GM19351 (cell line): ENCODE measurements around the gene AP5B1.

Experiments used
- ATAC-seq: cut with Tn5 transposase; IDR thresholded peaks from one replicate; pipeline ENCODE4 v1.9.1; 2021; ENCODE audit warnings: mild to moderate bottlenecking, moderate library complexity; ENCODE audit not compliant: unreplicated experiment

Gene AP5B1

DNA sequence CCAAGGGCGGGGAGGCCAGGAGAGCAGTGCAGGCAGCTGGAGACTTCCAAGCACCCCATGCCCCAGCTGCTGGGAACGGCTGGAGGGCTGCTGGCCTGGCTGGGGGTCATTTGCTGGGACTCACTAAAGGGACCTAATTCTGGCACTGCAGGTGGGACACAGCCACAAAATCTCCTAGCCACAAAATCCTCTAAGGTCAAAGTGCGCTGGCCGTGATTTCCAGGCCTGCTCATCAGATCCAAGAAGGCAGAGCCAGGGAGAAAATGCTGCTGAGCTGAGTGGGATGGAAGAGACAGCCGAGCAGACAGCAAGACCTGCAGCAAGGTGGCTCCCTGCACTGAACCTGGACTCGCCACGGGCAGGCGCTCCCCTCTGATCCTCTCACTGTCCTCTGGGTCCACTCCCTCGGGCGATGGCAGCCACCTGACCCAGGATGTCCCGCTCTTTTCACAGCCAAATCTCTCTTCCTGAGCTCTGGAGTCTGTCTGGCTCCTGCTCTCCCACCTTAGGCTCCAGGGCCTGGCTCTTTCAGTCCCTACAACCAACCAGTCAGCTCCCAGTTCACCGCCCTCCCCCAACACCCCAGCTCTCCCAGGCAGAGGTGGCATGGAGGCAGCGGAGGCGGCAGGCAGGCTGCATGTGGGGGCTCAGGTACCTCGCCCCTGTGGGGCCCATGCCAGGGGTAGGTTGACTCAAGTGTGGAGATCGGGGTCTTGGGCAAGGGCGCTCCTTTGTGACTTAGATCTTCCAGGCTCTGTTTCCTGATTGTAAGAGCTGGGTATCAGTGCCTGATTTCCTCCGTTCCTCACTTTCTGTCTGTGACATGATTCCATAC lies 20.6 kb upstream of the AP5B1 start:
- ATAC-seq = no peak

DNA sequence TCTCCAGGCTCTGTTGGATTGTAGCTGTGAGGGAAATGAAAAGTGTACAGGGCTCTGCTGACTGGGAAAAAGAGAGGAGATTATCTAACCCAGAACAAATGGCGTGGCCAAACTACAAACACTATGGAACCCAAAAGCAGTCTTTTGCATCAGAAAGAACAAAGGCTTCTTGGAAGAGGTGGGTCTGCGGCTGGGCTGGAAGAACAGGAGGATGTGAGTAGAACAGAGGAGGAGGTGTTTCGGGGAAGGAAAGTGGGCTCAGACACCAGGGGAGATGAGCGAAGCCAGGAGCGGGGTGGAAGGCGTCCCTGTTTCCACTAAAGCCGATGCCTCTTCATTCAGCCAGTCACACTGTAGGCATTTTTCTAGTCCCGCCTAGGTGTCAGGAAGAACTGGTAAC lies 18.1 kb upstream of the AP5B1 start:
- ATAC-seq = no peak

DNA sequence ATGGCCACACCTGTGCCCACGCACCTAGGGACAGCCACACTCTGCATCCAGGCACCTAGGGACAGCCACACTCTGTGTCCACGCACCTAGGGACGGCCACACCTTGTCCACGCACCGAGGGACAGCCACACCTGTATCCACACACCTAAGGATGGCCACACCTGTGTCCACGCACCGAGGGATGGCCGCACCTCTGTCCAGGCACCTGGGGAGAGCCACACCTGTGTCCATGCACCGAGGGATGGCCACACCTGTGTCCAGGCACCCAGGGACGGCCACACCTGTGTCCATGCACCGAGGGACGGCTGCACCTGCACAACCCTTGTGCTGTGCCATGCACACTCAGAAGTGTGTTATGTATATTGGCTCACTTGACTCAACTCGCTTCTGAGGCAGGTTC lies 16.9 kb upstream of the AP5B1 start:
- no peak for ATAC-seq

DNA sequence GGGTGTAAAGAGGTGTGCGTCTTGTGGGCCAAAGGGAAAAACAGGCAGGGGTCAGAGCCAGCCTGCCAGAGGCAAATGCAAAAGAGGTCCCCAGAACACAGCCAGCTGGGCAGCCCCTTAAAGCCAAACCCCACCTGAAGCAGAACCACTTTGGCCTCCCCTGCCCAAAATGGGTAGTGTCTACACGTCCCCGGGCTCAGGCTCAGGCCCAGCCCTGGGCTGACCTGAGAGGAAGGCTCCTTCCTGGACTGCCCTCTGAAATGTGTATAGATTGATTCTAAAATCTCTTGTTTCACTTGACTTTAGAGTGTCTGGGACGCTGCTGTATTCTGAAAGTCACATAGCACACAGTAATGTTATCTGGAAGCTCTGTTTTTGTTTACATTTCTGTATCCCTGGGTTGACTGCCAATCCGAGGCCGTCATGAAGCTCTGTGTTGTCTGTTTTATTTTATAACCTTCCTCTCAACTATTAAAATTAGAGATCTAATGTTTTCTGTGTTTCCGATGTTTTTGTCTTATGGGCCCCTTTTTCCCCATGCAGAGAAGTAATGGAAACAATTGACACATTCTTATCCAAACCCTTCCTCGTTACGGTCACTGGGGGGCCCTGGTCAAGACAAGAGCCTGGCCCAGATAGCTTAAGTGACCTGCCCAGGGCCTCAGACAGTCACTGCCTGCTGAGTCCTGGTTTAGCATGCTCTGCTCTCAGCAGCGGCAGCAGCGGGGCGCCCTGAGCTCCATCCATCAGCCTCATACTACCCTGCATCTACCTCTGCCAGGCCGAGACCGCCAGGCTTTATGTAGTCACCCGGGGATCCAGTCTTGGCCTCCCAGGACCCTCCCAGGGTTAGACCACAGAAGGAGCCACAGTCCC lies 16.2 kb upstream of the AP5B1 start:
- ATAC-seq = no peak

DNA sequence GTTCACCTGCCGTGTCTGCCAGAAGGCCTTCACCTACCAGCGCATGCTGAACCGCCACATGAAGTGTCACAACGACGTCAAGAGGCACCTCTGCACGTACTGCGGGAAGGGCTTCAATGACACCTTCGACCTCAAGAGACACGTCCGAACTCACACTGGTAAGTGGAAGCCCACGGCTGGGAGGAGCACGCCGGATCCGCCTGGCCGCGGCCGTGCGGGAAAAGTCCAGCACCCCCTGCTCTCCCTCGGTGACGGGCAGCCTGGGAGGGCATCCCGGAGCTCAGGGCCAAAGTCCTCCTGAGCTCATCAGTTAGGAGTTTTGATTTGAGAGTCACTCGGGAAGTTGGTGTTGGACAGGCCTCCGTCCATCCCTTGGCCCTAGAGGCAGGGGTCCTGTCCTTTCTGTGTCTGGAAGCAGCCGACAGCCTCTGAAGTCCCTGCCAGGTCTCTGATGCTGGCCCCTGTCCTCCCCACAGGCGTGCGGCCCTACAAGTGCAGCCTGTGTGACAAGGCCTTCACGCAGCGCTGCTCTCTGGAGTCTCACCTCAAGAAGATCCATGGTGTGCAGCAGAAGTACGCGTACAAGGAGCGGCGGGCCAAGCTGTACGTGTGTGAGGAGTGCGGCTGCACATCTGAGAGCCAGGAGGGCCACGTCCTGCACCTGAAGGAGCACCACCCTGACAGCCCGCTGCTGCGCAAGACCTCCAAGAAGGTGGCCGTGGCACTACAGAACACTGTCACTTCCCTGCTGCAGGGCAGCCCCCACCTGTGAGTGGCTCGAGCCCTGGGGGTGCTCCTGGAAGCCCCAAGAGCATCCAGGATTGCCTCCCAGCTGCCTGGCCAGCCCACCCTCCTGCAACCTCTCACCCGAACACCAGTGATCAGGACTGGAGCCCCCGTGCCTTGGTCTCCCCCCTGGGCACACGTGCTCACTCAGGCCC lies 14.1 kb upstream of the AP5B1 start:
- no peak for ATAC-seq

DNA sequence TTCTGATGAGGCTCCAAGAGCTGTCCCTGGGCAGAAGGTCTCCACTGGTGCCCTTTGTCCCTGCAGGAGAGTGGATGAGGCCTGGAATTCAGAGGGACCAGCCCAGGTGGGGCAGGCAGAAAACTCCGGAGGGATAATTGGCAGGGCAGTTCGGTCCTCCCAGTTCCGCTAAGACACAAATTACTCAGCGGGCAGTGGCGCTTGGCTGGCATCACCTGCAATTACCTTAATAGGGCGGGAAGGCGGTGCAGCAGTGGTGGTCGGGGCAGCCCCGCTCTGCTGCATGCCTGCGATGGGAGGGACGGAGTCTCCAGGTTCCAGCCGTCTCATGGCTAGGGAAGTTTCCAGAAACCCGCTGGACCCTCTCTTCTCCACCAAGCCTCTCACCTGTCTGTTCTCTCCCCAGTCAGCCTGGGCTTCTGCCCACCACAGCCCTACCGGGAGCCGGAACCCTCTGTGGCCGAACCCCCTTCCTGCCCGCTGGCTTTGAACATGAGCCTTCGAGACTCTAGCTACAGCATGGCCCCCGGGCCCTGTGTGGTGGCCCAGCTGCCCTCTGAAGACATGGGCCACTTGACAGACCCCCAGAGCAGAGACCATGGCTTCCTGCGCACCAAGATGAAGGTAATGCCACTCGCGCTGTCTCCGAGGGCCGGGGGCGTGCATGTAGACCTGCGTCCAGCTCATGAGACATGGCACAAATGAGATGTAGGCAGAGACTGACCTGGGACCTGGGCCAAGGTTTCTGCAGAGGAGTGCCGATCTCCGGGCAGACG lies 13.0 kb upstream of the AP5B1 start:
- ATAC-seq = no peak

DNA sequence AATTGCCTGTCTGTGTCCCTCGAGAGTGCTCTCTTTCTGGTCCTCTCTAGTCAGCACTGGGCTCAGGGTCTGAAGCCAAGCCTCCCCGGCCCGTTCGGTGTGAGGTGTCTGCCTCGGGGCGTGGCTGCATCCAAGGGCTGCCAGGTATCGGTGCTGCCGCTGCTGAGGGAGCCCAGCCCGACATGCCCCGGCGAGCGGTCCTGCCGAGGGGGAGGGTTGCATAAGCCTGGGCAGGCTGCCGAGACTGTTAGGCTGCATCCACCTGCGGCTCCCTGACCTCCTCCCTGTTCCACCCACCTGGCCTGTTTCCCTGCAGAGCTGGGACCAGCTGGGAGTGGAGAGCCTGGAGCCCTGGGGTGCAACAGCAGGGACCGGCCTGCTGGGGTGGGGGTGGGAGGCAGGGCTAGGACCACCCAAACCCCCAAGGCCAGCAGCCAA lies 12.4 kb upstream of the AP5B1 start:
- ATAC-seq = no peak

DNA sequence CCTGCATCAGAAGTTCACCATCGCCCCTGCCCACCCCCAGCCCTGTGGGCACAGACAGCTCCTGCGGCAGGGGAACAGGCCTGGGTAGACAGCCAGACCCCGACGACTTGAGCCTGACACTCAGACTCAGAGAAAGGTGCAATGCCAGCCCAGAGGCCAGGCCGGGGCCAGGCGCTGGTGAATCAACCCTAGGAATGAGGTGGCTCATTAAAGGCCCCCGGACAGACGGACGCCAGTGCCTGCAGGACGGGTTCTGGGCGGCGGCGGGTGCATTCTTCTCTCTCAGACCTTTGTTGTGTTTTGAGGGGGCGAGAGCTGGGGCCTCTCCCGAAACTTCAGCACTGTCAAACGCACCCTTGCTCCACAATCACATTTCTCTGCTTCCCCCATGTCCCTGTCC lies 11.7 kb upstream of the AP5B1 start:
- ATAC-seq = no peak

DNA sequence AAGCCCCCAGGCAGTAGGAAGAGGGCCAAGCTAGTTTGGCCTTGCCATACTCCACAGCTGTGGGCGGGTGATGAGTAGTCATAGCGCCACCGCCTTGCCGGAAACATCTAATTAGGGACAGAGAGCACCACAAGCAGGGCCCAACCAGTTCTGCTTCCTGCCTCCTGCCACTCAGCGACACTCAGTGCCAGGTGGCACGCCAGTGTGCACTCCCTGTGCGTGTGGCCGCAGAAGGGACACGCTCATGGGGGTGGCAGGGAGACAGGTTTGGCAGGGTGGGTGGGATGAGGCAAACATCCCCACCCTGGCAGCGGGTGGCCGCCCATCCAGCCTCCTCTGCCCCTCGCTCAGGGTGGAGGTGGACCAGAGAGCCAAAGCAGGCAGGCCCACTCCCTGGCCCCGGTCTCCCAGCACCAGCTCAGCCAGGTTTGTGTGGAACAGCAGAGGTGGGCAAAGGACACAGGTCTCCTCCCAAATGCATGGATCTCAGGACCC lies 11.0 kb upstream of the AP5B1 start:
- ATAC-seq = peak; percentile 79

DNA sequence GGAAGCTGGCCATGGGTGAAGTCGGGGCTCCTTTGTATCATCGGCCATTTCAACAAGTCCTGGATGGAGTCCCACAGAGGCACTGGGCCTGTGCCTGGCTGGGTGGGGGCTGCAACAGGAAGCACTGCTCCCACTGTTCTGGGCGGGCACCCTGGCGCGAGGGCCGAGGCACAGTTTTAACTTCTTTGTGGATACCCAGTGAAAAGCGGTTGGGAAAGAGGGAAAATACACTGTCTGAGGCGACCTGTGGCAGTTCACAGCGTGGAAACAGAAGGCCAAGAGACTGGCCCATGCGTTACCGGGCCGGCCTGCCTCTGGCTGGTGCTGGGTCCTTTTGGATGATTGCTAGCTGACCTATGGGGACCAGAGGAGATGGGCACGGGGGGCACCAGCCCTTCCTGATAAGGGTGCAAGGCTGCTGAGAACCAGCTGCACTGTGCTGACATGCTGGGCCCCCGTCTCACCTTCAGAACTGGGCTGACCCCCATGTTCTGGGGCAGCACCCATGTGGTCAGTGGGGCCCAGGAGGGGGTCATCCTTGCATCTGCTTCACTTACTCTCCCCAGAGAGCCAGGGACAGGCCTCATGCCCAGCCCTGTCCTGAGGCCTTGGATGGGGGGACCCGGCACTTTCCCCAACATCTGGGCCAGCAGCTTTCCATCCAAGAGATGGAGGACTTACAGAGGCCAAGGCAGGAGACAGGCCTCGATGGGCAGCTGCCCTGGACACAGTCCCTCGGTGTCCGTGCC lies 10.3 kb upstream of the AP5B1 start:
- ATAC-seq = no peak

DNA sequence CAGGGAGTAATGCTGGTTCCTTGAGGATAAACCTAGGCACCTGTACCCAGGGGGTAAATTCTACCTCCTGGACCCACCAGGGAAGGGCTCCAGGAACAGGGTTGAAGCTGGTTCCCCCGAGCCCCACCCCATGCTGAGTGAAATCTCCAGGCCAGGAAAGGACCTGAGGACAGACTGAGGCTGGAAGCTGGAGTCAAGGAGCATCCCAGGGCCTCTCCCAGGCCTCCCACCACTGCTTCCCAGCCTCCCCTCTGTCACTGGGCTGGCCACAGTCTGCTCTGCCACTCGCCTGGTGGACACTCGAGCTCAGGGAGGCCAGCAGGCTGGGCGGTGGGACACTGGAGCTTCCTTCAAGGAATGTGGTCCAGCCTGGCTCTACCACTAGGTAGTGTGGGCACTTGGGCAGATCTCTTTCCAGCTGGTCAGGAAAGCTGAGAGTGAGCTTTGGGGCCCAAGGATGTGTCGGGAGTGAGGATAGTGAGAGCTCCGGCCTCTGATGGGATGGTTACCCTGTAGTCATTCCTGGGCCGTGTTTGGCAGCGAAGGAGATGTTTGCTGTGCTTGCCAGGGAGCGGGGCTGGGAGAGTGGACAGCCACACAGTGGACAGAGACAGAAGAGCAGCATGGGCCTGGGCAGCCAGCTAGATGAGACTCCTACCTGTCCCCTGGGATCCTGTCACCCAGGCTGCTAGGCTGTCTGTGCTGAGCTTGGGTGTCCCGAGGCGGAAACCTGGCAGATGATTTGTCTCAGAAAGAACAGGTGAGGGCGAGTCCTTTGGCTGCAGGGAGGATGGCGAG lies 9.5 kb upstream of the AP5B1 start:
- no peak for ATAC-seq

DNA sequence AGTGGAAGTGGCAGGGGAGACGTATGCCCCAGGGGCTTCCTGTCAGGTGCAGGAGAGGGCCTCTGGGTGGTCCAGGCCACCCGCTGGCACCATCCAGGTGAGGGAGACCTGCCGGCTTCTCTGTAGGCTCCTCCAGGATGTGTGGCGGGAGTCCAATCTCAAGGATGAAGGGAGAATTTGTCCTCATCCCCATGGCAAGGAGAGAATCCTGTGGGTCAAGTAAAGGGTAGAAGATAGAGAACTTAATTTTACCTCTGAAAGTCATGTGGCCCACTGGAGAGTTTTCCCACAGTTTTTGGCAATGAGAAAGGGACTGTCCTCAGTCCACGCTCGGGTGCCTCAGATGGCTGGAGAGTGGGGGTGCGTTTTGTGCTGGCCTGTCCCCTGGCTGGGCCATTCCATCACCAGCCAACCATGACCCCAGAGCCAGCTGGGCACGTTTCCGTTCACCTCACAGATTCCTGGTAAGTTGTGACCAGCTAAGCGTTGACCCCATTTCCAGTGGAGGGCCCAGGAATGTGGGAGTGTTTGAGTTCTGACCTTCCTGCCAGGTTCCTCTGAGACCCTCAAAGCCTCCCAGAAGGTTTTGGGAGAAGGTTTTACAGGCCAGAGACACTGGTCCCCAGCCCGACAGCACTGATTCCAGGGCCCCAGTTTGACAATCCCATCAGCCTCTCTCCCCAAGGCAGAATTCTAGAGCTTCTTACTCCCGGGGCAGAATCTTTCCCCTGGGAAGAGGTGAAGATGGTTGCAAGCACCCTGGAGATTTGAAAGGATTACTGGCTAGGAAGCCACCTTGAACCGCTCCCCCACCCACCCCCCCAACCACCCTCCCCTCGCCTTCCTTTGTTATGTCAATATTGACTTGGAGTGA lies 8.7 kb upstream of the AP5B1 start:
- ATAC-seq = no peak

DNA sequence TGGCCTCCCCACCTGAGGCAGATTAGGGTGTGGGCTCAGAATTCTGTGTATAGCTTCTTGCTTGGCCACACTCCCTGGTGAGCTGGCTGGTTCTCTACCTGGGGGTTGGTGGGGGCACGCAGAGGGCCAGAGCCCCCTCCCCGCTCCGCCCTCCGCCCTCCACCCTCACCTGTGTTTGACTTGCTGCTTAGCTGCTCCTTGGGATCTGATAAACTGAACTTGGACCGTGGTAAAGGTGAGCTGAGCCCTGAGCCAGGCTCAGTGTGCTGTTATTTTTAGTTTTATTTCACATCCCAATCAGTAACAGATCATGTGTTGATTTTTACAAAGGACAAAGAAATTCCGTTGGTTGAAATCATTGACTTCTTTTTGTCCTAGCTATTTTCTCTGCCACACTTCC lies 8.0 kb upstream of the AP5B1 start:
- ATAC-seq = no peak

DNA sequence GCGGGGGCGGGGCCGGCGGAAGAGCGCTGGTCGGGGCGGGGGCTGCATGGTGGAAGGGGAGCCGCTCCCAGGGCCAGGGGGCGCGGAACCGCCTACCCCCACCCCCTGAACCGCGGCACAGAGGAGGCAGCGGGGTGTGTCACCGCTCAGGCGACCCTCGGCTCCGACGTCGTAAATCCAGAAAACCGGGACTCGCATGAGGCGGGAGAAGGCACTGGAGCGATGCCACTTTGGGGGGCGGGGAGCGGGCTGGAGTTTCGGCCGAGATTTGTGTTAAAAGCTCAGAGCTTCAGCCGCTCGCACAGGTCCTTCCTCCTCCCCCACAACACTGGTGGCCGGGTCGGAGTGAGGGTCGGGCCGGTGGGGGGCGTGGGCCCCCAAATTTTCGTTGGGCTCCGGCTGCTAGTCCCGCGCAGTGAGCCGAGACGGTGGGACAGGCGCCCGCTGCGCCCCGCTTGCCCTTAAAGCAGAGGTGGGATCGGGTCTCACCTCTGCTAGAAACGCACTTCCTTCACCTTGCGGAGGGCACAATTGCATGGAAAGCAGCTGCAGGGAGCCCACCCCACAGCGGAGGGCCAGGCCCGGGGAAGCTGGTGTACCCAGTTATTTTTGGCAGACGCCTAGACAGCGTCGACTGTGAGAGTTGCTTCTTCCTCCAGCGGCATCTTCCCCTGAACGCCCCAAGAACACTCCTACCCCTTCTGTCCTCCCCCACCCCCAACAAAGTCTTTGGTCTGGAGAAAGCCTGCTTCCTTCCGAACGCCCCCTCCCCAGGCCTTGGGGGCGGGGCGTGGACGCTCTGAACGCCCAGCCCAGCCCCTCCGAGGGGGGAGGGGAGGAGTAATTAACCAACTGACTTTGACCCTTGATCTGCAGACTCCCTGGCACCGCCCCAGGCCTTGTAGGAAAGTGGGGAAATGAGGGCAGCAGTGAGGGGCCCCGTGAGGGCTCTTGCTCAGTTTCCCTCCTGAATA lies 7.2 kb upstream of the AP5B1 start:
- no peak for ATAC-seq

DNA sequence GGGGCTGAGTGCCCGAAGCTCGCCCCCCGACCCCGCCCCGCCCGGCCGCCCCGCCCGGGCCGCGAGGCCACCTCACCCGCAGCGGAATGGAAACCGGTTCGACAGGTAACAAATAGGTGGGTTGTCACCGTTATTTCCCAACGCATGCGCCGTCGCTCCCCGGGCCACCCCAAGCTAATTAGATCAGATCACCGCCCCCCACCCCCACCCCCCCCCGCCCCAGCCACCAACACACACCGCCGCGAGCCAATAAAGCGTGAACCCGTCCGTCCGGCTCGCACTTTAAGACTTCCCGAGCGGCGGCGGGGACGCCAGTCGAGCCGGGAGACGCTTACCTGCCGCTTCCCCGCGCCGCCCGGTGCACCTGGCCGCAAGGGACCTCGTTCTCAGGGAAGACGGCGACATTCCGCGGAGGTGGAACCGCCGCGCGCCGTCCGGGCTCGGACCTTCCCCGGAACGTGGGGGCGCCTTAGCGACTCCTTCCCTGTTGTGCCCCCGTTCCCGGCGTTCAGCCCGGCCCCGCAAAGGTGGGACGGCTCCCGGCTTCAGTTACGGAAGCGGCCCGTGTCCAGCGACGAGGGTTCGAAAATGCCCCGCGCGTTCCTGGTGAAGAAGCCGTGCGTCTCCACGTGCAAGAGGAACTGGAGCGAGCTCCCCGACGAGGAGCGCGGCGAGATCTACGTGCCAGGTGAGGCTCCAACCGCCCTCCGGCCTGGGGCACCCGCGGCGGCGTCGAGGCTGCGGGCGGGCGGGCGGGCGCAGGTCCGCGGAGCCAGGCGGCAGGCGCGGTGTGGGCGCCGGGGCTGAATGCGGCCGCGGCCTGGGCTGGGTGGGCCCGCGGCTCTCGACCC lies 6.2 kb upstream of the AP5B1 start, which contains the start of gene OVOL1:
OVOL1 (plus strand) TSS at position 278 of the 851 bp plus-strand sequence; CDS start at position 589, 311 bp downstream.
- ATAC-seq = no peak
